Measurements from ENCODE around the gene C9orf153.

C9orf153 gene

GRCh38 chr9:86281593-86282076 is 22.2 kb upstream of the C9orf153 start:
- TF ChIP-seq CTCF (IDR thresholded peaks at IDR 0.05; ENCODE audit: low read depth, low read length), result no peak
- DNase-seq (ENCODE audit: extremely low read depth, low read depth), result no peak

- DNase-seq (ENCODE audit: extremely low read depth, low read depth), result no peak
- TF ChIP-seq CTCF (IDR thresholded peaks at IDR 0.05; ENCODE audit: low read depth, low read length), result no peak
Measured at GRCh38 chr9:86280580-86280979, 21.1 kb upstream of the C9orf153 start.

GRCh38 chr9:86279839-86280238 is 20.4 kb upstream of the C9orf153 start:
- TF ChIP-seq CTCF (IDR thresholded peaks at IDR 0.05; ENCODE audit: low read depth, low read length), result no peak
- no peak for DNase-seq (ENCODE audit: extremely low read depth, low read depth)

GRCh38 chr9:86277072-86277471 is 17.6 kb upstream of the C9orf153 start:
- DNase-seq (ENCODE audit: extremely low read depth, low read depth), result no peak
- TF ChIP-seq CTCF (IDR thresholded peaks at IDR 0.05; ENCODE audit: low read depth, low read length), result no peak

GRCh38 chr9:86275962-86276361 is 16.5 kb upstream of the C9orf153 start:
- no peak; the same call in 1 of the 2 replicates for TF ChIP-seq CTCF (IDR thresholded peaks at IDR 0.05; ENCODE audit: low read depth, low read length)
- DNase-seq (ENCODE audit: extremely low read depth, low read depth), result no peak

GRCh38 chr9:86274821-86275643 is 15.6 kb upstream of the C9orf153 start:
- DNase-seq (ENCODE audit: extremely low read depth, low read depth), result no peak
- no peak for TF ChIP-seq CTCF (IDR thresholded peaks at IDR 0.05; ENCODE audit: low read depth, low read length)

GRCh38 chr9:86272221-86272620 is 12.8 kb upstream of the C9orf153 start:
- TF ChIP-seq CTCF (IDR thresholded peaks at IDR 0.05; ENCODE audit: low read depth, low read length), result no peak
- no peak for DNase-seq (ENCODE audit: extremely low read depth, low read depth)
